ENCODE measurements around the gene SRGAP2B.
"Not testable (repeated sequence)": the region's sequence is repeated elsewhere in the genome, so short reads cannot be mapped to it uniquely, and the experiment has no call there.

Gene SRGAP2B

GRCh38 chr1:145000743-145001326, 94.3 kb downstream of the SRGAP2B start:
- H3K27me3 Mint-ChIP-seq (ENCODE audit: low read depth, poor library complexity); H3K27ac Mint-ChIP-seq; H3K36me3 Mint-ChIP-seq (ENCODE audit: low read depth); H3K4me3 Mint-ChIP-seq; H3K9me3 Mint-ChIP-seq; H3K4me1 Mint-ChIP-seq; DNase-seq: not testable (repeated sequence)

DNA sequence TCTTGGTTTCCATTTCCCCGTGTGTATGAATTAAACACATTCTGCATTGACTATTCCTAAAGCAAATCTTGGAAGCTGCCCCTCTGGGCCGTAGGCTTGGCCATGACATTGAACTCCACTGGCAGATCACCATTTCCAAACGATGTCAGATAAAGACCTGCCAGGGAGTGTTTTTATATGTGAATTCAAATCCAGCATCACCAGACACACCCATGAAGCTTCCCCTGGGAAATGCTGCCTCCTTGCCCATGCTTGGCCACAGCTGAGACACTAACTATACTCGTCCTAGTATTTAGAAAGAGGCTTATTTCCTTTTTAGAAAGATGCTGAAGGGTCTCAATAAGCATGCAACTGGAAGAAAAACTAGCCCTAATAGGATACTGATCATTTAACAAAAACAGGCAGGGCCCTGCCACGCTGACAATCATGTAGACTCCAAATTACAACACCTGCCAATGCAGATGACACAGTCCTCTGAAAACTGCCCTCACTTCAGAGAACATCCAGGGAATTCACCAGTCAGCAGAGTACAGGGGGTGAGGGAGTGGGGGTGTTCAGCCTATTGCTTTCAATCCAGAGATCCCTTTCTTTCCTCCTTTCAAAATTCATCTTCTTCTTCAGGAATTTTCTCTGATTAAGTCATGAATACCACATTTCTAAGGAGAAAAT, 94.9 kb downstream of the SRGAP2B start:
- not testable (repeated sequence) for DNase-seq; H3K27me3 Mint-ChIP-seq (ENCODE audit: low read depth, poor library complexity); H3K4me3 Mint-ChIP-seq; H3K4me1 Mint-ChIP-seq; H3K27ac Mint-ChIP-seq; H3K36me3 Mint-ChIP-seq (ENCODE audit: low read depth); H3K9me3 Mint-ChIP-seq

- H3K27ac Mint-ChIP-seq; H3K4me1 Mint-ChIP-seq; H3K9me3 Mint-ChIP-seq; H3K4me3 Mint-ChIP-seq; H3K27me3 Mint-ChIP-seq (ENCODE audit: low read depth, poor library complexity); DNase-seq; H3K36me3 Mint-ChIP-seq (ENCODE audit: low read depth): not testable (repeated sequence)
These were observed 96.2 kb downstream of the SRGAP2B start for GRCh38 chr1:144998981-144999273.

- Mint-ChIP-seq H3K4me3 (peak overlapping the region; percentile 65), H3K27ac (peak overlapping the region; percentile 97)
- not testable (repeated sequence) for H3K27me3 Mint-ChIP-seq (ENCODE audit: low read depth, poor library complexity); H3K36me3 Mint-ChIP-seq (ENCODE audit: low read depth); H3K9me3 Mint-ChIP-seq; H3K4me1 Mint-ChIP-seq; DNase-seq
These were observed 96.8 kb downstream of the SRGAP2B start for GRCh38 chr1:144998134-144998980.

GRCh38 chr1:144995833-144996410, 99.2 kb downstream of the SRGAP2B start:
- not testable (repeated sequence) for H3K27ac Mint-ChIP-seq; H3K36me3 Mint-ChIP-seq (ENCODE audit: low read depth); DNase-seq; H3K27me3 Mint-ChIP-seq (ENCODE audit: low read depth, poor library complexity); H3K4me3 Mint-ChIP-seq; H3K9me3 Mint-ChIP-seq; H3K4me1 Mint-ChIP-seq

- not testable (repeated sequence) for H3K36me3 Mint-ChIP-seq (ENCODE audit: low read depth); DNase-seq
These were observed 102.2 kb downstream of the SRGAP2B start for GRCh38 chr1:144992915-144993314.

DNA sequence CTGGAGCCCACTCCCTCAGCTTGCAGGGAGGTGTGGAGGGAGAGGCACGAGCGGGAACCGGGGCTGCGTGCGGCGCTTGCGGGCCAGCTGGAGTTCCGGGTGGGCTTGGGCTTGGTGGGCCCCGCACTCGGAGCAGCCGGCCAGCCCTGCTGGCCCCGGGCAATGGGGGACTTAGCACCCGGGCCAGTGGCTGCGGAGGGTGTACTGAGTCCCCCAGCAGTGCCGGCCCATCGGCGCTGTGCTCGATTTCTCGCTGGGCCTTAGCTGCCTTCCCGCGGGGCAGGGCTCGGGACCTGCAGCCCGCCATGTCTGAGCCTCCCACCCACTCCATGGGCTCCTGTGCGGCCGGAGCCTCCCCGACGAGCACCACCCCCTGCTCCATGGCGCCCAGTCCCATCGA, 104.5 kb downstream of the SRGAP2B start:
- DNase-seq; H3K4me1 Mint-ChIP-seq; H3K27ac Mint-ChIP-seq; H3K9me3 Mint-ChIP-seq; H3K36me3 Mint-ChIP-seq (ENCODE audit: low read depth); H3K4me3 Mint-ChIP-seq; H3K27me3 Mint-ChIP-seq (ENCODE audit: low read depth, poor library complexity): not testable (repeated sequence)

More at GRCh38 chr1:144992915-144993314, 102.2 kb downstream of the SRGAP2B start:
- H3K27me3 Mint-ChIP-seq (ENCODE audit: low read depth, poor library complexity); H3K27ac Mint-ChIP-seq; H3K4me3 Mint-ChIP-seq; H3K9me3 Mint-ChIP-seq; H3K4me1 Mint-ChIP-seq: not testable (repeated sequence)

DNA sequence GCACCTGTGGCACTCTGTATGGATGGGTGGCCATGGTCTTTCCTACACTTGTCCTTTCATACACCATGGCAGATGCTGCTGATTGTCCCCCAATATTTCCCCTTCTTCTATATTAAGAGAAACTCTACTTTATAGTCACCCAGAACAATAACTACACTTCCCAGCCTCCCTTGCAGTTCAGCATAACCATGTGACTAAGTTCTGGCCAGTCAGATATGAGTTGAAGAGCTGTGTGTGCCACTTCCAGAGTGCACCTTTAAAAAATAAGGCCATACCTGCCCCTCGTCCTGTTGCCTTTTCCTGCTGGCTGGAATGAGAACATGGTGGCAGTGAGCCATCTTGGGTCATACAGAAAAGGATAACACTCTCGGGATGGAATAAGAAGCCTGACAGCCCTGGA, 108.0 kb downstream of the SRGAP2B start:
- not testable (repeated sequence) for H3K4me3 Mint-ChIP-seq; H3K27me3 Mint-ChIP-seq (ENCODE audit: low read depth, poor library complexity)
- peak overlapping the region; percentile 80 for H3K27ac Mint-ChIP-seq

GRCh38 chr1:144986171-144986860, 108.8 kb downstream of the SRGAP2B start:
- H3K27me3 Mint-ChIP-seq (ENCODE audit: low read depth, poor library complexity) = not testable (repeated sequence)

More for the DNA sequence above, 108.0 kb downstream of the SRGAP2B start:
- not testable (repeated sequence) for DNase-seq; H3K4me1 Mint-ChIP-seq; H3K9me3 Mint-ChIP-seq; H3K36me3 Mint-ChIP-seq (ENCODE audit: low read depth)

DNA sequence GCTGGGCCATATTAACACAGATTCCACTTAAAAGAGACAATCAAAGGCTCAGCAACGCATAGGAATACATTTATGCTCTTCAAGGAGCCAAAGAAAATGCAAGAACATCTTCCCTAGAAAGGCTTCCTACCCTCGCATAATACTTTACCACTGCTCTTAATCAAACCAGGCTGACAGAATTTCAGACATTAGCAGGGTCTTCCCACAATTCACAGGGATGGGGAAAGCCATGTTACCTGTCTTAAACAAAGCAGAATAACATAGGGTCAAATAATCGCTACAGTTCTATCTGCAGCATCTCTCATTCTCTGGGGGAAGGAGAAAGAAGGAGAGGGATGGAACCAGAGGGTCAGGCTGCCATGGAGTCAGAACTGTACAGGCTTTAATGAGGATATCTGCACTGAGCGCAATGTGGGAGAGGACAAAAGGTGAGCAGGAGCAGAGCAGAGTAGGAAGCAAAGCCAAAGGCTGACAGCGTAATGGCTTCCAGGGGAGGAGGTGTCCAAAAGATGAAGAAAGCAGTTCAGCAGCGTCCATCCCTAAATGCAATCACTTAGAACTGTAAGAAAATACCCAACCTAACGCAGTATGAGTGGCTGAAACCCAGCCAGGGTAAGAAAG, 109.5 kb downstream of the SRGAP2B start:
- not testable (repeated sequence) for H3K4me3 Mint-ChIP-seq; H3K9me3 Mint-ChIP-seq; H3K27me3 Mint-ChIP-seq (ENCODE audit: low read depth, poor library complexity); H3K27ac Mint-ChIP-seq; DNase-seq; H3K36me3 Mint-ChIP-seq (ENCODE audit: low read depth)
- H3K4me1 Mint-ChIP-seq = peaks cover 14% of the 10 kb centered on the region

More at GRCh38 chr1:144986171-144986860, 108.8 kb downstream of the SRGAP2B start:
- not testable (repeated sequence) for H3K4me3 Mint-ChIP-seq; DNase-seq; H3K9me3 Mint-ChIP-seq; H3K27ac Mint-ChIP-seq; H3K4me1 Mint-ChIP-seq; H3K36me3 Mint-ChIP-seq (ENCODE audit: low read depth)

DNA sequence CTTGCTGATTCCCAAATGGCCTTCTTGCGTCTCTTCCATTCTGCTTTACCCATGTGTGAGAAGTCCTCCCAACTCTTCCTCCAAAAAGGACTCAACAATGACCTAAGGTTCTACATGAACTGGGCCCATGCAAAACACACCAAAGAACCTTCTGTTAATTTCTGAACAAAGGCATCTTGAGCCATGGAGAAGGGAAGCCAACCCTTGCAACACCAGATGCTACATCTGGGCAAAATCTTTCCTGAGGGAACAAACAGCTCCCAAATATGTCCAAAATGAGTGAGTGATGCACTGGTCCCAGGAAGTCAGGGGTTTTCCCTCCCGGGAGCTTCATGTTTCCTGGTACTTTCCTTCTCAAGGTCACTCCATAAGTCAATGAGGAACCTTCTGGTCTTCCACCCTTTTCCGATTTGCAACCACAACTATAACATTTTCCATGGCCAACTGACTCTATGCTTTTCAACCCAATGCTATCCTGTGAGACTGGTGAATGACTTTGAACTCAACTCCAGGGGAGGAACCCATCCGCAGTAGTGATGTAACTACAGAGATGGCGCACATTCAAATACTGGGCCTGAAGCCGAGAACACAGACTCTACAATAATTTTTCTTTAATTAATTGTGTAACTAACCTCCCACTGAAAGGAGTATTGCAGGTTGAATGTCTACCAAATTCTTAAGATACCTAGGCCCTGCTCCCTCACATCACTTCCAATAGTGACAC, 112.2 kb downstream of the SRGAP2B start:
- not testable (repeated sequence) for H3K27me3 Mint-ChIP-seq (ENCODE audit: low read depth, poor library complexity); H3K4me3 Mint-ChIP-seq; DNase-seq; H3K27ac Mint-ChIP-seq; H3K36me3 Mint-ChIP-seq (ENCODE audit: low read depth); H3K9me3 Mint-ChIP-seq
- peaks cover 14% of the 10 kb centered on the region for H3K4me1 Mint-ChIP-seq

- not testable (repeated sequence) for DNase-seq; H3K4me1 Mint-ChIP-seq; H3K9me3 Mint-ChIP-seq; H3K4me3 Mint-ChIP-seq; H3K27me3 Mint-ChIP-seq (ENCODE audit: low read depth, poor library complexity); H3K36me3 Mint-ChIP-seq (ENCODE audit: low read depth)
- peak overlapping the region; percentile 47 for H3K27ac Mint-ChIP-seq
These were observed 114.0 kb downstream of the SRGAP2B start for GRCh38 chr1:144981157-144981556.

DNA sequence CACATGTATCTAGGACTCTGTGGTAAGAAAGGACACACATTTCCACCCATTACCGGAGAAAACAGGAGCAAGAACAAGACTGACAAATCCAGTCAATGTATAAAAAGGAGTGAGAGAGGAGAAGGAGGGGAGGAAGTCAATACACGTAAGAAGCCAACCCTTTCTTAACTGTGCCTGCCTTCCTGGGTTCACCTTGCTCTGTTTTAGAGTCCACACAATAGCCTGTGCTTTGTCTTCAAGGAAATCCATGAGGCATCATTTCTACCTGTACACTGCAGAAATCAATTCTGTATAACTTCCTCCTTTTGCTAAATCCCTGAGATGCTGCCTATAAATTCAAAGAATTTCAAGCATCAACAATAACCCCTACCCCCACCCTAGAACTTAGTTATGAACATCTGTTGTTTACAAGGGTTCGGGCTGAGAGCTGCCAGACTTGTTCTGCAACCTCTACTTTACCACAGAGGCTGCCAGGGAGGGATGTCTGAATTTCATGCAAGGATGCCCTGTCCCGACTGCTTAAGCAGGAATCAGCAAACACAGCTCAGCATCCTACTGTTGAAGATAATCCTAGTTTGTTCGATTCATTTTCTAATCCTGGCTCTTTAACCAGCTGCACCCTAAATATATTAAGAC, 115.0 kb downstream of the SRGAP2B start:
- H3K27me3 Mint-ChIP-seq (ENCODE audit: low read depth, poor library complexity); H3K36me3 Mint-ChIP-seq (ENCODE audit: low read depth); H3K27ac Mint-ChIP-seq; H3K4me1 Mint-ChIP-seq; DNase-seq; H3K4me3 Mint-ChIP-seq; H3K9me3 Mint-ChIP-seq: not testable (repeated sequence)

Measured in nephron progenitor cell (in vitro differentiated cells).